Mucosa of rectum (tissue), 2 donors: Measurements from ENCODE around the gene TGDS.
"Not testable (repeated sequence)": the region's sequence is repeated elsewhere in the genome, so short reads cannot be mapped to it uniquely, and the experiment has no call there.

Source experiments
- H3K27ac ChIP-seq, 2 donors: one replicate each; pipeline ENCODE4 v1.7.0; 2013; ENCODE audit warnings: inconsistent platforms in 2 of 2, low read depth in 2 of 2, low read length in 2 of 2
- H3K27me3 ChIP-seq, 2 donors: one replicate each; pipeline ENCODE4 v1.7.0; 2013; ENCODE audit warnings: low read length in 2 of 2; ENCODE audit not compliant: control insufficient read depth in 2 of 2, insufficient read depth in 2 of 2
- H3K36me3 ChIP-seq, 2 donors: one replicate each; pipeline ENCODE4 v1.7.0; 2013; ENCODE audit warnings: low read length in 2 of 2; ENCODE audit not compliant: control insufficient read depth in 2 of 2, insufficient read depth in 2 of 2
- H3K4me1 ChIP-seq, 2 donors: one replicate each; pipeline ENCODE4 v1.7.0; 2013; ENCODE audit warnings: low read length in 2 of 2, mild to moderate bottlenecking in 1 of 2; ENCODE audit not compliant: control insufficient read depth in 2 of 2, insufficient read depth in 2 of 2
- H3K4me3 ChIP-seq, 2 donors: one replicate each; pipeline ENCODE4 v1.7.0; 2013; ENCODE audit warnings: low read length in 2 of 2
- H3K9ac ChIP-seq, 2 donors: one replicate each; pipeline ENCODE4 v1.7.0; 2013; ENCODE audit warnings: low read length in 2 of 2, low read depth in 1 of 2, mild to moderate bottlenecking in 1 of 2
- H3K9me3 ChIP-seq, 2 donors: one replicate each; pipeline ENCODE4 v1.7.0; 2013; ENCODE audit warnings: low read length in 2 of 2; ENCODE audit not compliant: control insufficient read depth in 2 of 2
- donor health status: healthy.
- donor health status: Normal muscosa, but diverticular disease.

Gene TGDS

DNA sequence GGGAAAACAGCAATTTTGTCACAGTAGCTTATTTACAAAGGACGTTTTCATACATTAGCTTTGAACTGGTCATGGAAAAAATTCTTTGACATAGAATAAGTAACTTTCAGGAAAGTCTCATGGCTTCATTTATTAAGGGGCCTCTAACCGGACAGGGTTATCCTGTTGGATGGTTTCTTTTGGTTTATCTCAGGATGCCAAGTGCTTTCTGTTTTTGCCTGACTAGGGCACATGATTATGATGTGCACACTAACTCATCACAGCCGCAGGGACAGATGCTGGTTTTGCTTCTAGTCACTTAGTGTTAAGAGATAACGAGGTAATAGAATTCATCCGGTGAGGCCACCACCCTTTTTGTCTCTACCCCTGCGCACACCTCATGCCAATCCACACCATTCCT is 53.0 kb downstream of the TGDS start:
- Histone ChIP-seq H3K36me3 (no peaks in the 10 kb centered on the region), H3K9ac (no peak overlapping the region), H3K27me3 (no peaks in the 10 kb centered on the region), H3K4me3 (no peak overlapping the region), H3K4me1 (peaks cover 0 to under 1% of the 10 kb centered on the region in 2 donors), H3K9me3 (no peaks in the 10 kb centered on the region), H3K27ac (no peak overlapping the region)

DNA sequence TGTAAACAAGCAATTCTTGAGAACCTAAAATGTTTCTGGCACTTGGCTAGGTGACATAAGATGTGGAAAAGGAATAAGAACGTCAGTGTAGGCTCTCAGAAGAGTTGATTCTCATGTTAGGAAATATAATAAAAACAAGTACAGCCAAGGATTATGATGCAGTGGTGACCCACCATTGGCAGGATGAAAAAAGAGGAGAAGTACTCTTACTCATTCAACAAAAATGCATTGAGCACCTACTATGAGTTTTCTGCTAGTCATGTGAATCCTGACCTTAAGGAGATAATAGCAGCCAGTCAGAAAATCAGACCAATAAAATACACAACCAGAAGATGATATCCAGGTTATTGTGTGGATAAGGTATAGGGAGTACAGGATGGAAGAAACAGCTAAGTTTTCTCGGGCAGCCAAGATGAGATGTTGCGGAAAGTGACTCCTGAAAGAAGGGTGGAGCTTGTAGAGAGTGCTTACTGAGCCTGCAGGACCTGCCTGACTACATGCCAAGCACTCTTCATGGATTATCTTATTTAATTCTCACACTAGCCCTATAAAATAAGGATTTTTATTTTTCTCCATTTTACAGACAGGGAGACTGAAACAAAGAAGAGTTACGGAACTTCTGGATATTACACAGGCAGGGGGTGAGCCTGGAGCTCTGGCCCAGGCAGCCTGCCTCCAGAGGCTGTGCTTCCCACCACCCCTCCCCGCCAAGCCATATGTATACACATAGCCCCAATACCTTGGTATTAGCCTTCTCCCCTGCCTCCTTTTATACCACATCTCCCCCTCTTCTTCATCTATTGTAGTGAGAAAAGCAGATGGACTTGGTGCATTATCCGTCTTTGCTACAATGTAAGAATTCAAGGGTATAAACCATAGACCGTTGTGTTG is 58.0 kb downstream of the TGDS start:
- Histone ChIP-seq H3K4me1 (no peaks in the 10 kb centered on the region), H3K27ac (no peak overlapping the region), H3K9me3 (no peaks in the 10 kb centered on the region), H3K4me3 (no peak overlapping the region), H3K27me3 (no peaks in the 10 kb centered on the region), H3K9ac (no peak overlapping the region), H3K36me3 (no peaks in the 10 kb centered on the region)

DNA sequence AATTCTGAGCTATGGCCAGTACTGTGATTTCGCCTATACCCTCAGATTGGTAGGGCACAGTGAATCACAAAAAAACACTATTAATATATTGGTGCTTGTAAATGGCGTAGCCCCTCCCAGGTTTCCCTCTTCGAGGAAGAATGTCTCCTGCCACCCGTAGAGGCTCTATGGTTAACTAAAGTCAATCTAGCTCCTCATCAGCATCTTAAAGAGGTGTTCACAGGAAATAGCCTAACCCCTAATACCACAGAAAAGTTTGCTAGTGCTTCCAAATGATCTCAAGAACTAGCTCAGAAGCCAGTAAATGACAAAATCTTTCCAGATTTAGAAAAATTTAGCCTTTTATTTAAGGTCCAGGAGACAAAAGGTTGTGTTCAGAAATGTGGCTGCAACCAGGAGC is 60.2 kb downstream of the TGDS start:
- H3K36me3 ChIP-seq, result no peaks in the 10 kb centered on the region
- no peak overlapping the region for H3K9ac ChIP-seq
- H3K27me3 ChIP-seq, result no peaks in the 10 kb centered on the region
- no peak overlapping the region for H3K4me3 ChIP-seq
- H3K4me1 ChIP-seq, result no peaks in the 10 kb centered on the region
- H3K27ac ChIP-seq, result no peak overlapping the region
- H3K9me3 ChIP-seq, result no peaks in the 10 kb centered on the region

DNA sequence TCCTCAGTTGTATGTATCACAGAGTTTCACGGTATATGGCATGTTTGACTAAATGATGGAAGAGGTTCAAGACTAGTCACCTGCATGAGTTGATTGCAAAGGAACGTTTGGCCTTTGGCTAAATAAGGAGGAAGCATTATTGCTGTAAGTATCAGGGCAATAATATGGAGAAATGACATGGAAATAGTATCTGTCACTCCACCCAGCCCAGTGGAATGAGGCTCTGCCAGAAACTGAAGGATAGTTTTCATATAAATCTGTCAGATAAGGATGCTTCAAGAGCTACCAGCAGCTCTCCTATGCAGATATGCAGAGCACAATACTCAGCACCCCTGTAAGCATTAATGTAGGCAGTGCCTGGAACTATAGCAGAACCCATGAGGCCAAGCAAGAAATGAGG is 60.7 kb downstream of the TGDS start:
- Histone ChIP-seq H3K9ac (no peak overlapping the region), H3K9me3 (no peaks in the 10 kb centered on the region), H3K27me3 (no peaks in the 10 kb centered on the region), H3K4me3 (no peak overlapping the region), H3K36me3 (no peaks in the 10 kb centered on the region), H3K4me1 (no peaks in the 10 kb centered on the region), H3K27ac (no peak overlapping the region)

DNA sequence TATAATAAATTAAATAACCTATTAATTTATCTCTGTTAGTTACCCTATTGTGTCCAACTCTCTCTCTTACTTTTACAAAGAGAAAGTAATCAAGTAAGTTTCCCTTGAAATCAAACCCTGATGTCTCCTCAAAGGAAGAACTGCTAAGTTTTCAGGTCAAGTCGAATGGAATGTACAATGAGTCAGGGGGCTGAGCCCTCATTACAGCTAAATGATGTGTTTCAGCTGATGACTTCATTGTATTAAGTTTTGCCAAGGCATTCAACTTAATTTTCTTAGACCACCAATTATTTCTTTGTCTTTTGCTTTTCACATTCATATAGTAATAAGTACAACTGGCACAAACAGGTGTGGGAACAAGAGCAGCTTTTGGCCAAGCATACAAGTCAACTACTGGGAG is 61.8 kb downstream of the TGDS start:
- Histone ChIP-seq H3K9me3 (no peaks in the 10 kb centered on the region), H3K4me3 (no peak overlapping the region), H3K27ac (no peak overlapping the region), H3K4me1 (no peaks in the 10 kb centered on the region), H3K27me3 (no peaks in the 10 kb centered on the region), H3K36me3 (no peaks in the 10 kb centered on the region), H3K9ac (no peak overlapping the region)

DNA sequence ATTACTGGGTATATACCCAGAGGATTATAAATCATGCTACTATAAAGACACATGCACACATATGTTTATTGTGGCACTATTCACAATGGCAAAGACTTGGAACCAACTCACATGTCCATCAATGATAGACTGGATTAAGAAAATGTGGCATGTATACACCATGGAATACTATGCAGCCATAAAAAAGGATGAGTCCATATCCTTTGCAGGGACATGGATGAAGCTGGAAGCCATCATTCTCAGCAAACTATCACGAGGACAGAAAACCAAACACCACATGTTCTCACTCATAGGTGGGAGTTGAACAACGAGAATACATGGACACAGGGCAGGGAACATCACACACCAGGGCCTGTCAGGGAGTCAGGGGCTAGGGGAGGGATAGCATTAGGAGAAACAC is 63.7 kb downstream of the TGDS start:
- H3K36me3 ChIP-seq, H3K9ac ChIP-seq, H3K4me1 ChIP-seq, H3K27ac ChIP-seq, H3K9me3 ChIP-seq, H3K27me3 ChIP-seq, H3K4me3 ChIP-seq: not testable (repeated sequence)

DNA sequence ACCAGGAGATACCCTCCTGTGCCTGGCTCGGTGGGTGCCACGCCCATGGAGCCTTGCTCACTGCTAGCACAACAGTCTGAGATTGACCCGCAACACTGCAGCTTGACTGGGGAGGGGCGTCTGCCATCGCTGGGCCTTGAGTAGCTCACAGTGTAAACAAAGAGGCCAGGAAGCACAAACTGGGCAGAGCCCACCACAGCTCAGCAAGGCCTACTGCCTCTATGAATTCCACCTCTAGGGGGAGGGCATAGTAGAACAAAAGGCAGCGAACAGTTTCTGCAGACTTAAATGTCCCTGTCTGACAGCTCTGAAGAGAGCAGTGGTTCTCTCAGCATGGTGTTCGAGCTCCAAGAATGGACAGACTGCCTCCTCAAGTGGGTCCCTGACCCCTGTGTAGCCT is 69.0 kb downstream of the TGDS start:
- H3K4me3 ChIP-seq, H3K9ac ChIP-seq: not testable (repeated sequence)

DNA sequence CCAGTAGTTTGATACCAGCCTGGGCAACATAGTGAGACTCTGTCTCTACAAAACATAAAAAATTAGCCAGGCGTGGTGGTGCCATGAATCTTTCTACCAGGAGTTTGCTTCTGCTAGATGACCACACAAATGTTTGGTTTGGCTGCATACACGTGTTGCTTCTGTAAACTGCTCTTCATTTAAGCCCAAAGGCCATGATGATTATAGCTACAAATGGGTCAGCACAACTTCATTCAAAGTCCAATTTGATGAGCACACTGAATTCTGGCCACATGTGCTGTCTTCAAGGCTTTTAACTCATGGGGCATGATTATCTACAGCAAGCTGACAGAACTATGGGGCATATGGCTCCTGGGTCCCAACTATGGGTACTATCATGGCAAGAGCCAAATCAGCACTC is 70.2 kb downstream of the TGDS start:
- no peaks in the 10 kb centered on the region for H3K9me3 ChIP-seq
- H3K36me3 ChIP-seq, result no peaks in the 10 kb centered on the region
- no peak overlapping the region for H3K4me3 ChIP-seq
- H3K9ac ChIP-seq, result no peak overlapping the region
- H3K27ac ChIP-seq, result no peak overlapping the region
- no peaks in the 10 kb centered on the region for H3K4me1 ChIP-seq
- H3K27me3 ChIP-seq, result no peaks in the 10 kb centered on the region

More for the DNA sequence above, 69.0 kb downstream of the TGDS start:
- not testable (repeated sequence) for H3K27me3 ChIP-seq, H3K4me1 ChIP-seq, H3K36me3 ChIP-seq, H3K27ac ChIP-seq, H3K9me3 ChIP-seq

DNA sequence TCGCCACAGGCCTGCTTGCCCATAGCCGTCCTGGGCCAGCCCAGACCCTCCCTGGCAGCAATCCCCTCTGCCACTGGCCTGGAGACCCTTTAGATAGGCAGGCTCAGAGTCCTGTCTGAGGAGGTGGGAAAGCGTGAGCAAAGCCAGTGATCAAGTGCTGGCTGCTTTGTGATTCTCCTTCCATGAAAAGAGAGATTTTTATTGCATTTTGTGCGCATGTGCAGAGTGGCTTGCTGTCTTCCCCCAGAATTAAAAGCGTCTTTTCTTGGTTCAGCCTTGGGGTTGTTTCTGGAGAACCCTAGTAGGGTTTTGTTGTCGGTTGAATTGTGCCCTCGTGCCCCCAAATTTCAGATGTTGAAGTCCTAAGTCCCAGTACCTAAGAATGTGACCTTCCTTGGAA is 71.5 kb downstream of the TGDS start:
- Histone ChIP-seq H3K27me3 (no peaks in the 10 kb centered on the region), H3K27ac (no peak overlapping the region), H3K4me3 (no peak overlapping the region), H3K36me3 (no peaks in the 10 kb centered on the region), H3K9me3 (no peaks in the 10 kb centered on the region), H3K4me1 (no peaks in the 10 kb centered on the region), H3K9ac (no peak overlapping the region)
